PC-9 (cell line): Measurements from ENCODE around the gene GADD45G.

ENCODE experiments used
- EZH2 ChIP-seq: fragments of 200-600 bp; sonication (generic); IDR thresholded peaks from 2 replicates; pipeline ENCODE4 v1.8.0; 2017; ENCODE audit warnings: antibody characterized with exemption, low read depth
- TF ChIP-seq, protein P1 (sequence below): fragments of 200-600 bp; sonication (generic); conservative IDR thresholded peaks from 2 replicates; pipeline ENCODE4 v1.6.1; 2017; ENCODE audit warnings: mixed run types, antibody characterized with exemption, mild to moderate bottlenecking, moderate library complexity

- TF ChIP-seq, protein P1, sequence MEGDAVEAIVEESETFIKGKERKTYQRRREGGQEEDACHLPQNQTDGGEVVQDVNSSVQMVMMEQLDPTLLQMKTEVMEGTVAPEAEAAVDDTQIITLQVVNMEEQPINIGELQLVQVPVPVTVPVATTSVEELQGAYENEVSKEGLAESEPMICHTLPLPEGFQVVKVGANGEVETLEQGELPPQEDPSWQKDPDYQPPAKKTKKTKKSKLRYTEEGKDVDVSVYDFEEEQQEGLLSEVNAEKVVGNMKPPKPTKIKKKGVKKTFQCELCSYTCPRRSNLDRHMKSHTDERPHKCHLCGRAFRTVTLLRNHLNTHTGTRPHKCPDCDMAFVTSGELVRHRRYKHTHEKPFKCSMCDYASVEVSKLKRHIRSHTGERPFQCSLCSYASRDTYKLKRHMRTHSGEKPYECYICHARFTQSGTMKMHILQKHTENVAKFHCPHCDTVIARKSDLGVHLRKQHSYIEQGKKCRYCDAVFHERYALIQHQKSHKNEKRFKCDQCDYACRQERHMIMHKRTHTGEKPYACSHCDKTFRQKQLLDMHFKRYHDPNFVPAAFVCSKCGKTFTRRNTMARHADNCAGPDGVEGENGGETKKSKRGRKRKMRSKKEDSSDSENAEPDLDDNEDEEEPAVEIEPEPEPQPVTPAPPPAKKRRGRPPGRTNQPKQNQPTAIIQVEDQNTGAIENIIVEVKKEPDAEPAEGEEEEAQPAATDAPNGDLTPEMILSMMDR, result no peak
- no peak for TF ChIP-seq EZH2
Measured at GRCh38 chr9:89639961-89640360, 35.1 kb downstream of the GADD45G start.
